ENCODE results near the gene ZNF598.

ZNF598 gene

DNA sequence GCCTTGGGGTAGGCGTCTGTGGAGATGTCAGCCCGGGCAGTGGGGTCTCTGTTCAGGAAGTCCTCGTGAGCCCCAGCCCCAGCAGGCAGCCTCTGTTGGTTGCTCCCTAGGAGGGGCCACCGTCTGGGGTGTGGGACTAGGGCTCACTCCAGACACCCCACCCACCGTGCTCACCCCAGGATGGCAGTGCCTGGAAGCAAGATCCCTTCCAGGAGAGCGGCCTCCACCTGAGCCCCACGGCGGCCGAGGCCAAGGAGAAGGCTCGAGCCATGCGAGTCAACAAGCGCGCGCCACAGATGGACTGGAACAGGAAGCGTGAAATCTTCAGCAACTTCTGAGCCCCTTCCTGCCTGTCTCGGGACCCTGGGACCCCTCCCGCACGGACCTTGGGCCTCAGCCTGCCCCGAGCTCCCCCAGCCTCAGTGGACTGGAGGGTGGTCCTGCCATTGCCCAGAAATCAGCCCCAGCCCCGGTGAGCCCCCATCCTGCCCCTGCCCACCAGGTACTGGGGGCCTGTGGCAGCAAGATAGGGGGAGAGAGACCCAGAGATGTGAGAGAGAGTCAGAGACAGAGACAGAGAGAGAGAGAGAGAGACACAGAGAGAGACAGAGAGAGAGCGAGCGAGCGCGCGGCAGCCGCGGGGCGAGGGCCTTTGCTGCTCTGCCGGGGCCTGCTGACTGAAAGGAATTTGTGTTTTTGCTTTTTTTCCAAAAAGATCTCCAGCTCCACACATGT lies 28.2 kb upstream of the ZNF598 start:
- no peak overlapping the region for H3K4me2 ChIP-seq (ENCODE audit: low read depth, low read length, poor library complexity, severe bottlenecking)
- H3K9me3 ChIP-seq (ENCODE audit: insufficient read depth, low read length), result no peaks in the 10 kb centered on the region
- H3K27me3 ChIP-seq (ENCODE audit: low read length), result no peaks in the 10 kb centered on the region
- H3K27ac ChIP-seq (ENCODE audit: low read depth, low read length), result no peak overlapping the region
- no peak overlapping the region for H2AFZ ChIP-seq (ENCODE audit: low read depth, low read length, severe bottlenecking)
- H3K9ac ChIP-seq (ENCODE audit: low read length), result no peak overlapping the region
- H3K4me3 ChIP-seq (ENCODE audit: insufficient read depth, low read length, poor library complexity, severe bottlenecking), result no peak overlapping the region
- no peaks in the 10 kb centered on the region for H3K9me2 ChIP-seq (replicated peaks; ENCODE audit: insufficient read depth, low read length)
- TF ChIP-seq EZH2phosphoT487 (conservative IDR thresholded peaks at IDR 0.05; ENCODE audit: low read length) (no peak), CTCF (IDR thresholded peaks at IDR 0.05; ENCODE audit: insufficient read depth, low read length, poor library complexity, severe bottlenecking) (no peak)
- H3K36me3 ChIP-seq (ENCODE audit: low read length), result no peaks in the 10 kb centered on the region
- no peaks in the 10 kb centered on the region for H3K79me2 ChIP-seq (ENCODE audit: insufficient read depth, low read length)
- H3F3A ChIP-seq (ENCODE audit: insufficient read depth), result no peaks in the 10 kb centered on the region
- H4K20me1 ChIP-seq (ENCODE audit: low read depth, low read length), result no peaks in the 10 kb centered on the region

DNA sequence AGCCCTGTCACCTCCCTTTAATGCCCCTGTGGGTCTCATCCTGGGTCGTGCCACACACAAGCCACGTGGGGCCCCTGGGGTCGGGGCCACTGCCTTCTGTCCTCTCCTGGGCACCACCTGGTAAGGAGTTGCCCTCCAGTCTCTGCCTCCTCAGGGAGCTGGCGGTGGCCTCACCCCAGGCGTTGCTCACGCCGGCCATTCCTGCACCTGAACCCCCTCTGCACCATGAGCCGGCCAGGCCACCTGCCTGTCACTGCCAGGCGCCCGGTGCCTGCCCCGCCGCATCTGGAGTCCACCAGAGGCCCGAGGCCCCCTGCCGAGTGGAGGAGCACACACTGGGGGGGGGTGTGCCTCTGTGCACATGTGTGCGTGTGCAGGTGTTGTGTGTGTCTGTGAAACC lies 27.5 kb upstream of the ZNF598 start:
- no peak for TF ChIP-seq CTCF (IDR thresholded peaks at IDR 0.05; ENCODE audit: insufficient read depth, low read length, poor library complexity, severe bottlenecking)
- no peak for TF ChIP-seq EZH2phosphoT487 (conservative IDR thresholded peaks at IDR 0.05; ENCODE audit: low read length)
- Histone ChIP-seq H3K36me3 (ENCODE audit: low read length) (no peaks in the 10 kb centered on the region), H3K27ac (ENCODE audit: low read depth, low read length) (no peak overlapping the region), H3F3A (ENCODE audit: insufficient read depth) (no peaks in the 10 kb centered on the region), H3K9me3 (ENCODE audit: insufficient read depth, low read length) (no peaks in the 10 kb centered on the region), H2AFZ (ENCODE audit: low read depth, low read length, severe bottlenecking) (no peak overlapping the region), H3K4me3 (ENCODE audit: insufficient read depth, low read length, poor library complexity, severe bottlenecking) (no peak overlapping the region), H3K4me2 (ENCODE audit: low read depth, low read length, poor library complexity, severe bottlenecking) (no peak overlapping the region), H3K79me2 (ENCODE audit: insufficient read depth, low read length) (no peaks in the 10 kb centered on the region), H3K9me2 (replicated peaks; ENCODE audit: insufficient read depth, low read length) (no peaks in the 10 kb centered on the region), H3K9ac (ENCODE audit: low read length) (no peak overlapping the region), H4K20me1 (ENCODE audit: low read depth, low read length) (no peaks in the 10 kb centered on the region), H3K27me3 (ENCODE audit: low read length) (no peaks in the 10 kb centered on the region)

DNA sequence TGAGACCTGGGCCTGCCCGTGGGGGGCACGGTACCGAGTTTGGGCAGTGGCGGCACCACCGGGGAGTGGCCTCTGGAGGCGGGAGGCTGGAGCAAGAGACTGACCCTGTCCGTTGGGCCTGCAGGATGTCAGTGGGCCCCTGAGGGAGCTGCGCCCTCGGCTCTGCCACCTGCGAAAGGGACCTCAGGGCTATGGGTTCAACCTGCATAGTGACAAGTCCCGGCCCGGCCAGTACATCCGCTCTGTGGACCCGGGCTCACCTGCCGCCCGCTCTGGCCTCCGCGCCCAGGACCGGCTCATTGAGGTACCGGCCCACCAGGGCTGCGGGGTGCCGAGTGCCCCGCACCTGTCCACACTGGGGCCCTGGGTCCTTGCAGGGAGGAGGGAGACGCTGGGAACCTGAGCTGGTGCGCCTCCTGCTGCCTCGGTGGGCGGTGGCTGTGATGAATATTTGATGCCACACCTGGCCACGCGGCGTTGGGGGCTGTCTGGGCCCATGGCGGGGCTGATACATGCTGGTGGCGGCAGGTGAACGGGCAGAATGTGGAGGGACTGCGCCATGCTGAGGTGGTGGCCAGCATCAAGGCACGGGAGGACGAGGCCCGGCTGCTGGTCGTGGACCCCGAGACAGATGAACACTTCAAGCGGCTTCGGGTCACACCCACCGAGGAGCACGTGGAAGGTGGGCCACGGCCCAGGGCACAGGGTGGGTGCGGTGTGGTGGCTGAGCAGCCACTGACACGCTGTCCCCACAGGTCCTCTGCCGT lies 26.8 kb upstream of the ZNF598 start:
- Histone ChIP-seq H2AFZ (ENCODE audit: low read depth, low read length, severe bottlenecking) (no peak overlapping the region), H3K9me3 (ENCODE audit: insufficient read depth, low read length) (no peaks in the 10 kb centered on the region), H4K20me1 (ENCODE audit: low read depth, low read length) (no peaks in the 10 kb centered on the region), H3K79me2 (ENCODE audit: insufficient read depth, low read length) (no peaks in the 10 kb centered on the region), H3K27me3 (ENCODE audit: low read length) (no peaks in the 10 kb centered on the region), H3F3A (ENCODE audit: insufficient read depth) (no peaks in the 10 kb centered on the region), H3K9ac (ENCODE audit: low read length) (no peak overlapping the region), H3K4me3 (ENCODE audit: insufficient read depth, low read length, poor library complexity, severe bottlenecking) (no peak overlapping the region), H3K36me3 (ENCODE audit: low read length) (no peaks in the 10 kb centered on the region), H3K4me2 (ENCODE audit: low read depth, low read length, poor library complexity, severe bottlenecking) (no peak overlapping the region), H3K27ac (ENCODE audit: low read depth, low read length) (no peak overlapping the region), H3K9me2 (replicated peaks; ENCODE audit: insufficient read depth, low read length) (no peaks in the 10 kb centered on the region)
- no peak for TF ChIP-seq CTCF (IDR thresholded peaks at IDR 0.05; ENCODE audit: insufficient read depth, low read length, poor library complexity, severe bottlenecking)
- TF ChIP-seq EZH2phosphoT487 (conservative IDR thresholded peaks at IDR 0.05; ENCODE audit: low read length), result no peak

All from SU-DHL-6 (cell line).